ENCODE data around the gene LRRC1. TPM values are rescaled to one million over a fixed set of nuclear protein-coding genes. Genes with fewer than 3 reads are reported as not detected.

Gene LRRC1
- total and polyA plus RNA-seq, 10 of the 15 experiments (the other 5 are each of a cell fraction or from before 2014, with no cell fraction given), result 0.35 to 9.3 (median 0.63) TPM

- Histone ChIP-seq H3K9me3 (replicated peaks; ENCODE audit: control insufficient read depth, insufficient read depth, low read length) (no peaks in the 10 kb centered on the region), H3K27ac (ENCODE audit: control insufficient read depth, insufficient read depth) (no peak overlapping the region), H3K4me3 (no peak overlapping the region), H3K79me2 (ENCODE audit: control insufficient read depth, insufficient read depth, low read length) (no peaks in the 10 kb centered on the region), H3K36me3 (ENCODE audit: control insufficient read depth in 2 of 2, insufficient read depth in 2 of 2, low read length in 1 of 2) (no peaks in the 10 kb centered on the region), H3K4me1 (ENCODE audit: control insufficient read depth, insufficient read depth, low read length) (no peaks in the 10 kb centered on the region), H3K9ac (ENCODE audit: control insufficient read depth, insufficient read depth, low read length) (no peak overlapping the region), H2AFZ (ENCODE audit: control insufficient read depth, low read depth, low read length) (no peak overlapping the region), H4K20me1 (ENCODE audit: control insufficient read depth, insufficient read depth) (no peaks in the 10 kb centered on the region), H3K27me3 (replicated peaks in 1 of 2; ENCODE audit: control insufficient read depth in 2 of 2, insufficient read depth in 2 of 2, low read length in 1 of 2) (no peaks in the 10 kb centered on the region), H3K4me2 (ENCODE audit: control insufficient read depth, insufficient read depth) (no peak overlapping the region)
- no peak for TF ChIP-seq NFYB (IDR thresholded peaks at IDR 0.05; ENCODE audit: insufficient read depth, low read depth, low read length)
- TF ChIP-seq JUND (IDR thresholded peaks at IDR 0.05; ENCODE audit: low read depth, low read length), result no peak
- no peak for TF ChIP-seq ESRRA (IDR thresholded peaks at IDR 0.05; ENCODE audit: low read length)
- no peak for TF ChIP-seq GATAD2B (conservative IDR thresholded peaks at IDR 0.05; ENCODE audit: low read depth)
- RAD21 ChIA-PET (ENCODE audit: unreplicated experiment), result no interaction called here
- no TSS peak for BruUV-seq (replicated peaks)
- intact Hi-C loops (cut with micrococcal nuclease; ENCODE audit: unreplicated experiment) (no loop called here), in situ Hi-C loops (cut with MboI) (no loop called here)
- 45% methylated on average over 2 of the region's 2 CpGs for WGBS (ENCODE audit: insufficient coverage, insufficient replicate concordance, low lambda C conversion rate, missing lambda C conversion rate)
- SMC1A ChIA-PET (ENCODE audit: uncharacterized antibody, unreplicated experiment), result interaction anchor here (1.0 kb wide), 1 partner anchor 16 kb away, joined by 3 read pairs; no protein-coding TSS in a partner anchor
- POLR2A ChIA-PET, result no interaction called here
- FAIRE-seq, result no peak
- no peak for ATAC-seq
- no peak for DNase-seq (ENCODE audit: low read depth, low spot score)
- CTCF ChIA-PET, result interaction anchor here (0.6 to 2.7 kb wide), 4 partner anchors 12 to 966 kb away, joined by 3 to 7 read pairs (median 4); no protein-coding TSS in a partner anchor
These were observed 22.8 kb upstream of the LRRC1 start for GRCh38 chr6:53771785-53772624.

GRCh38 chr6:53773044-53773696, 21.6 kb upstream of the LRRC1 start:
- Histone ChIP-seq H3K4me3 (no peak overlapping the region), H2AFZ (ENCODE audit: control insufficient read depth, low read depth, low read length) (no peak overlapping the region), H3K4me1 (ENCODE audit: control insufficient read depth, insufficient read depth, low read length) (no peaks in the 10 kb centered on the region), H3K9ac (ENCODE audit: control insufficient read depth, insufficient read depth, low read length) (no peak overlapping the region), H3K9me3 (replicated peaks; ENCODE audit: control insufficient read depth, insufficient read depth, low read length) (no peaks in the 10 kb centered on the region), H3K27ac (ENCODE audit: control insufficient read depth, insufficient read depth) (no peak overlapping the region), H3K36me3 (ENCODE audit: control insufficient read depth in 2 of 2, insufficient read depth in 2 of 2, low read length in 1 of 2) (no peaks in the 10 kb centered on the region), H3K79me2 (ENCODE audit: control insufficient read depth, insufficient read depth, low read length) (no peaks in the 10 kb centered on the region), H4K20me1 (ENCODE audit: control insufficient read depth, insufficient read depth) (no peaks in the 10 kb centered on the region), H3K4me2 (ENCODE audit: control insufficient read depth, insufficient read depth) (no peak overlapping the region), H3K27me3 (replicated peaks in 1 of 2; ENCODE audit: control insufficient read depth in 2 of 2, insufficient read depth in 2 of 2, low read length in 1 of 2) (no peaks in the 10 kb centered on the region)
- POLR2A ChIA-PET, result no interaction called here
- intact Hi-C loops (cut with micrococcal nuclease; ENCODE audit: unreplicated experiment), result no loop called here
- BruUV-seq (replicated peaks), result no TSS peak
- CTCF ChIA-PET, result interaction anchor here (0.6 to 1.3 kb wide), 2 partner anchors 164 to 183 kb away, joined by 3 to 4 read pairs; no protein-coding TSS in a partner anchor
- DNase-seq (ENCODE audit: low read depth, low spot score), result no peak
- in situ Hi-C loops (cut with MboI), result no loop called here
- FAIRE-seq, result no peak
- ATAC-seq, result no peak
- SMC1A ChIA-PET (ENCODE audit: uncharacterized antibody, unreplicated experiment), result no interaction called here
- RAD21 ChIA-PET (ENCODE audit: unreplicated experiment), result no interaction called here
- no peak for TF ChIP-seq E2F8 (IDR thresholded peaks at IDR 0.05; ENCODE audit: low read depth, partially characterized antibody)
- no peak for TF ChIP-seq EZH2 (IDR thresholded peaks at IDR 0.05; ENCODE audit: borderline replicate concordance, control insufficient read depth, low read depth, low read length)
- TF ChIP-seq CREB1 (IDR thresholded peaks at IDR 0.05; ENCODE audit: low read depth), result no peak
- TF ChIP-seq ZBTB4 (CRISPR knock-in tag; IDR thresholded peaks at IDR 0.05), result no peak
- TF ChIP-seq TCF12 (IDR thresholded peaks at IDR 0.05; ENCODE audit: low read depth, low read length), result no peak
- TF ChIP-seq BMI1 (IDR thresholded peaks at IDR 0.05; ENCODE audit: borderline replicate concordance), result no peak

Measured in GM12878 (cell line).